IMR-90 (cell line): Measurements from ENCODE around the gene CHRD. TPM values are rescaled to one million over a fixed set of nuclear protein-coding genes. Genes with fewer than 3 reads are reported as not detected.
A peak's percentile ranks its signal among the peaks of the same experiment; 100 is the strongest.

Source experiments
- ATAC-seq: fragments of 200-7000 bp; cut with Tn5 transposase; 2 replicates; pipeline ENCODE4 v1.9.1; 2020; ENCODE audit warnings: low read depth, mild to moderate bottlenecking, moderate library complexity
- BruUV-seq: library from RNA; stranded (reverse); fragments of 400-500 nt; replicated peaks from 2 replicates; lab custom pipeline; 2021; lab: Mats Ljungman, UMichigan
- CTCF ChIA-PET: fragments of 300-600 bp; formaldehyde crosslinking; extraction: SDS; loops from one replicate; lab custom pipeline; 2021; ENCODE audit warnings: antibody characterized with exemption; lab: Yijun Ruan, JAX
- POLR2A ChIA-PET: fragments of 300-600 bp; sonication (Branson Sonifier 250); formaldehyde crosslinking; loops from one replicate; lab custom pipeline; 2022; ENCODE audit warnings: antibody characterized with exemption; ENCODE audit not compliant: unreplicated experiment; lab: Charles Lee
- DNase-seq: peaks from one replicate; pipeline ENCODE4 v3.0.0; 2013
- H2AFZ ChIP-seq: replicated peaks from 2 replicates; pipeline ENCODE3; 2013; ENCODE audit warnings: low read length, mild to moderate bottlenecking; ENCODE audit not compliant: poor library complexity
- H2AK5ac ChIP-seq: 2 replicates; pipeline ENCODE4 v1.6.1; 2013; ENCODE audit warnings: low read depth, low read length, inconsistent platforms
- H2AK9ac ChIP-seq: replicated peaks from 2 replicates; pipeline ENCODE3; 2013; ENCODE audit warnings: mild to moderate bottlenecking, low read depth, low read length, moderate library complexity; ENCODE audit not compliant: poor library complexity
- H2BK120ac ChIP-seq: 2 replicates; pipeline ENCODE4 v1.6.1; 2013; ENCODE audit warnings: low read depth, low read length, inconsistent platforms
- H2BK15ac ChIP-seq: 3 replicates; pipeline ENCODE4 v1.6.1; 2013; ENCODE audit warnings: low read depth, low read length, inconsistent platforms
- H2BK20ac ChIP-seq: 2 replicates; pipeline ENCODE4 v1.6.1; 2013; ENCODE audit warnings: low read depth, mild to moderate bottlenecking, inconsistent platforms, low read length, moderate library complexity
- H2BK5ac ChIP-seq: 2 replicates; pipeline ENCODE4 v1.6.1; 2013; ENCODE audit warnings: mild to moderate bottlenecking, low read depth, low read length, inconsistent platforms; ENCODE audit not compliant: poor library complexity, severe bottlenecking
- H3K14ac ChIP-seq: replicated peaks from 2 replicates; pipeline ENCODE4 v1.6.1; 2013; ENCODE audit warnings: low read depth, low read length, inconsistent platforms
- H3K18ac ChIP-seq: 2 replicates; pipeline ENCODE4 v1.6.1; 2013; ENCODE audit warnings: low read depth, low read length, control low read depth
- H3K23ac ChIP-seq: 2 replicates; pipeline ENCODE4 v1.6.1; 2013; ENCODE audit warnings: low read depth, low read length, inconsistent platforms
- H3K27ac ChIP-seq: 2 replicates; pipeline ENCODE4 v1.5.1; 2013; ENCODE audit warnings: mild to moderate bottlenecking, control low read depth, low read length; ENCODE audit not compliant: insufficient read depth
- H3K27me3 ChIP-seq: 2 replicates; pipeline ENCODE4 v1.6.1; 2013; ENCODE audit warnings: low read length; ENCODE audit not compliant: control insufficient read depth, insufficient read depth
- H3K36me3 ChIP-seq: 2 replicates; pipeline ENCODE4 v1.6.1; 2013; ENCODE audit warnings: low read length, mixed read lengths; ENCODE audit not compliant: control insufficient read depth, insufficient read depth
- H3K4ac ChIP-seq: 2 replicates; pipeline ENCODE4 v1.6.1; 2013; ENCODE audit warnings: low read depth, low read length, inconsistent platforms
- H3K4me1 ChIP-seq: 2 replicates; pipeline ENCODE4 v1.6.1; 2013; ENCODE audit warnings: low read length, mixed read lengths; ENCODE audit not compliant: control insufficient read depth, insufficient read depth
- H3K4me2 ChIP-seq: 2 replicates; pipeline ENCODE4 v1.6.1; 2013; ENCODE audit warnings: low read depth, mild to moderate bottlenecking, control low read depth, low read length, moderate library complexity
- H3K4me3 ChIP-seq: 2 replicates; pipeline ENCODE4 v1.5.1; 2013; ENCODE audit warnings: low read depth, mild to moderate bottlenecking, control low read depth, low read length, moderate library complexity; ENCODE audit not compliant: insufficient read depth
- H3K56ac ChIP-seq: 2 replicates; pipeline ENCODE4 v1.6.1; 2013; ENCODE audit warnings: low read length, inconsistent platforms; ENCODE audit not compliant: insufficient read depth; ENCODE audit errors: extremely low read depth
- H3K79me1 ChIP-seq, 2 experiments: 2 replicates each; pipeline ENCODE4 v1.6.1; 2013; ENCODE audit warnings: low read length in 2 of 2, inconsistent platforms in 1 of 2, low read depth in 1 of 2
- H3K9ac ChIP-seq: 2 replicates; pipeline ENCODE4 v1.6.1; 2013; ENCODE audit warnings: low read depth, low read length, control low read depth
- H3K9me1 ChIP-seq: 2 replicates; pipeline ENCODE4 v1.6.1; 2013; ENCODE audit warnings: low read length, inconsistent platforms; ENCODE audit not compliant: insufficient read depth
- H3K9me3 ChIP-seq: 2 replicates; pipeline ENCODE4 v1.6.1; 2013; ENCODE audit warnings: low read length; ENCODE audit not compliant: control insufficient read depth, insufficient read depth
- H4K20me1 ChIP-seq: 2 replicates; pipeline ENCODE4 v1.6.1; 2013; ENCODE audit warnings: low read length, inconsistent platforms; ENCODE audit not compliant: insufficient read depth
- H4K5ac ChIP-seq: 2 replicates; pipeline ENCODE4 v1.6.1; 2013; ENCODE audit warnings: mild to moderate bottlenecking, low read depth, low read length, control low read depth
- H4K8ac ChIP-seq, 2 experiments: 2 replicates each; pipeline ENCODE4 v1.6.1; 2013; ENCODE audit warnings: low read depth in 2 of 2, low read length in 2 of 2, control low read depth in 1 of 2, inconsistent platforms in 1 of 2
- H4K91ac ChIP-seq: 2 replicates; pipeline ENCODE4 v1.6.1; 2013; ENCODE audit warnings: low read depth, low read length, inconsistent platforms; ENCODE audit not compliant: insufficient read depth
- FOS ChIP-seq: fragments of 150-350 bp; IDR thresholded peaks from 2 replicates; pipeline ENCODE4 v1.6.1; 2016; ENCODE audit warnings: low read depth, low read length
- MAZ ChIP-seq: IDR thresholded peaks from 2 replicates; pipeline ENCODE4 v1.6.1; 2012; ENCODE audit warnings: low read depth, mild to moderate bottlenecking, low read length, improper control_type of control experiment, moderate library complexity, borderline replicate concordance
- POLR2A ChIP-seq: IDR thresholded peaks from 2 replicates; pipeline ENCODE4 v1.6.1; 2012; ENCODE audit warnings: mild to moderate bottlenecking, low read depth, low read length
- WGBS, 2 experiments: methylation state at CpG; one replicate each; pipeline versions ENCODE4 v1.1.5 to v1.1.7; 2013; ENCODE audit warnings: missing lambda C conversion rate in 2 of 2; ENCODE audit not compliant: insufficient read length in 1 of 2; ENCODE audit errors: extremely low coverage in 2 of 2; 5-methylcytosine and 5-hydroxymethylcytosine counted together
- dilution Hi-C: fragments of 300-500 bp; cut with HindIII; formaldehyde crosslinking; loops from one replicate; pipeline ENCODE4 v1.14.3; 2018; ENCODE audit warnings: low sequenced_read_pairs; ENCODE audit not compliant: unreplicated experiment
- in situ Hi-C: fragments of 300-500 bp; cut with MboI; formaldehyde crosslinking; loops from 3 replicates; pipeline ENCODE4 v1.14.3; 2019; ENCODE audit warnings: low sequenced_read_pairs, inconsistent platforms, mixed read lengths
- intact Hi-C: fragments of 100-400 bp; cut with micrococcal nuclease; formaldehyde crosslinking; loops from 2 replicates; pipeline ENCODE4 v1.10.0; 2022
- polyA plus RNA-seq, 3 experiments: library from polyadenylated mRNA; depleted of rRNA; stranded (reverse); fragments of >200 nt; gene quantifications; 2 replicates each; pipeline ENCODE4 v1.2.3, GENCODE V29; 2012; ENCODE audit warnings: low replicate concordance in 1 of 3
- total RNA-seq: library from RNA; depleted of rRNA; stranded (reverse); fragments of >200 nt; gene quantifications from 2 replicates; pipeline ENCODE4 v1.2.3, GENCODE V29; 2012
- TF ChIP-seq, protein P1 (sequence below): fragments of 150-350 bp; IDR thresholded peaks from 2 replicates; pipeline ENCODE4 v1.6.1; 2017; ENCODE audit warnings: mild to moderate bottlenecking, antibody characterized with exemption, low read length, low read depth
- TF ChIP-seq, protein P2 (sequence below): conservative IDR thresholded peaks from 2 replicates; pipeline ENCODE4 v1.5.1; 2012; ENCODE audit warnings: mild to moderate bottlenecking, low read depth, low read length, improper control_type of control experiment

The CHRD gene
- total and polyA plus RNA-seq, 2 of the 4 experiments (the other 2 are of a cell fraction): under 0.01 to 0.09 TPM

DNA sequence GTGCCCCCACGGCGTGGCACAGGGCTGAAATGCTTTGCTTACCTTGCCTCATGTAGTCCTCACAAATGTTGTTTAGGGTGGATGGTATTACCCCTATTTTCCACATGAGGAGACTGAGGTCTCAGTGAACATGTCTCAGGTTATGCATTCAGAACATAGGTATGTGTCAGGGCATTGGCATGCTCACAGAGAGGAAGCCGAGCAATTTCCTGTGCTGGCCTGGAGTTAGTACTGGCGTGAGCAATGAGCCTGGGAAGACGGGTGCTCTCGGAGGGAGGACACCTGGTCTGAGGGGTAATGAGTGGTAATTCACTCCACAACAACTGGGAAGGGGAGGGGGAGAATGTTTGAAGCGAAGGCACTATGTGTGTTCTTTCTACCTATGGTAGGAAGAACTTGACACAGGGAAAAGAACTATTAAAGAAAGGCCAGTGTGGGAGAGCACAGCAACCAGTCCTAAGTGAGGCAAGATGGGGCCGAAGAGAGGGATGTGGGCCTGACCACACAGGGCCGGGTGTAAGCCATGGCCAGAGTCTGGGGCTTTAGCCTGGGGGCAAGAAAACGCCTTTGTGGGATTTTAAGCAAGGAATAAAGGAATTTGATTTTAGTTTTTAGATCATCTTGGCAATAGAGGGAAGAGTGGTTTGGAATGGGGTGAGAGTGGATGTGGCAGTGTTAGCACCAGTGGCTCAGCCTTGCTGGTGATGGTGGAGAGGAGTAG is 47.3 kb upstream of the CHRD start:
- Histone ChIP-seq H2AK5ac (peak overlapping the region; percentile 91), H3K4me1 (peaks cover 28% of the 10 kb centered on the region), H3K14ac (peak overlapping the region; percentile 92), H4K20me1 (peaks cover 60% of the 10 kb centered on the region), H2AFZ (no peak overlapping the region), H3K4me2 (peak overlapping the region; percentile 48; the same call in 1 of the 2 replicates), H2BK20ac (peak overlapping the region; percentile 72; the same call in 1 of the 2 replicates), H3K9me1 (peaks cover 18% of the 10 kb centered on the region), H2BK120ac (peak overlapping the region; percentile 84), H3K79me1 (peaks cover 11 to 72% of the 10 kb centered on the region in 2 experiments; a peak in 3 of 4 replicates), H2AK9ac (peak overlapping the region; percentile 80), H3K36me3 (peaks cover 64% of the 10 kb centered on the region), H3K56ac (peak overlapping the region; percentile 1; the same call in 1 of the 2 replicates), H3K9me3 (no peaks in the 10 kb centered on the region), H4K8ac (peak overlapping the region; percentile 8 to 69; a peak in 3 of 4 replicates), H3K4ac (peak overlapping the region; percentile 92), H4K91ac (peak overlapping the region; percentile 48), H3K9ac (peak overlapping the region; percentile 5; the same call in 1 of the 2 replicates), H2BK15ac (peak overlapping the region; percentile 48; the same call in 1 of the 3 replicates), H3K4me3 (no peak overlapping the region), H2BK5ac (peak overlapping the region; percentile 93), H3K23ac (peak overlapping the region; percentile 95), H3K18ac (peak overlapping the region; percentile 4; the same call in 1 of the 2 replicates), H3K27me3 (no peaks in the 10 kb centered on the region), H3K27ac (peak overlapping the region; percentile 59), H4K5ac (peak overlapping the region; percentile 27; the same call in 1 of the 2 replicates)
- CTCF ChIA-PET: no interaction called here
- ATAC-seq: peak; percentile 33
- peak; percentile 95 for DNase-seq
- intact Hi-C loops (no loop called here), dilution Hi-C loops (no loop called here), in situ Hi-C loops (no loop called here)
- TF ChIP-seq FOS: peak; percentile 9; the same call in 1 of the 2 replicates
- peak; percentile 40; the same call in 1 of the 2 replicates for TF ChIP-seq MAZ
- TF ChIP-seq, protein P1, sequence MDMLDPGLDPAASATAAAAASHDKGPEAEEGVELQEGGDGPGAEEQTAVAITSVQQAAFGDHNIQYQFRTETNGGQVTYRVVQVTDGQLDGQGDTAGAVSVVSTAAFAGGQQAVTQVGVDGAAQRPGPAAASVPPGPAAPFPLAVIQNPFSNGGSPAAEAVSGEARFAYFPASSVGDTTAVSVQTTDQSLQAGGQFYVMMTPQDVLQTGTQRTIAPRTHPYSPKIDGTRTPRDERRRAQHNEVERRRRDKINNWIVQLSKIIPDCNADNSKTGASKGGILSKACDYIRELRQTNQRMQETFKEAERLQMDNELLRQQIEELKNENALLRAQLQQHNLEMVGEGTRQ: no peak
- TF ChIP-seq, protein P2, sequence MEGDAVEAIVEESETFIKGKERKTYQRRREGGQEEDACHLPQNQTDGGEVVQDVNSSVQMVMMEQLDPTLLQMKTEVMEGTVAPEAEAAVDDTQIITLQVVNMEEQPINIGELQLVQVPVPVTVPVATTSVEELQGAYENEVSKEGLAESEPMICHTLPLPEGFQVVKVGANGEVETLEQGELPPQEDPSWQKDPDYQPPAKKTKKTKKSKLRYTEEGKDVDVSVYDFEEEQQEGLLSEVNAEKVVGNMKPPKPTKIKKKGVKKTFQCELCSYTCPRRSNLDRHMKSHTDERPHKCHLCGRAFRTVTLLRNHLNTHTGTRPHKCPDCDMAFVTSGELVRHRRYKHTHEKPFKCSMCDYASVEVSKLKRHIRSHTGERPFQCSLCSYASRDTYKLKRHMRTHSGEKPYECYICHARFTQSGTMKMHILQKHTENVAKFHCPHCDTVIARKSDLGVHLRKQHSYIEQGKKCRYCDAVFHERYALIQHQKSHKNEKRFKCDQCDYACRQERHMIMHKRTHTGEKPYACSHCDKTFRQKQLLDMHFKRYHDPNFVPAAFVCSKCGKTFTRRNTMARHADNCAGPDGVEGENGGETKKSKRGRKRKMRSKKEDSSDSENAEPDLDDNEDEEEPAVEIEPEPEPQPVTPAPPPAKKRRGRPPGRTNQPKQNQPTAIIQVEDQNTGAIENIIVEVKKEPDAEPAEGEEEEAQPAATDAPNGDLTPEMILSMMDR: no peak
- peak; percentile 49; the same call in 1 of the 2 replicates for TF ChIP-seq POLR2A
- 100% methylated on average over 2 of the region's 10 CpGs; no CpG with 5 or more reads in 1 of the 2 experiments for whole genome bisulfite sequencing, 2 experiments
- no TSS peak for BruUV-seq
- POLR2A ChIA-PET: no interaction called here
